H9 (cell line): ENCODE data around the gene CRCP. TPM values are rescaled to one million over a fixed set of nuclear protein-coding genes. Genes with fewer than 3 reads are reported as not detected.

Experiments
- DNase-seq: peaks from one replicate; pipeline ENCODE4 v3.0.0-alpha.2; 2017
- H2AFZ ChIP-seq: one replicate; pipeline ENCODE4 v1.6.1; 2013; ENCODE audit warnings: mild to moderate bottlenecking, low read length, control low read depth, moderate library complexity
- H2AK5ac ChIP-seq: 2 replicates; pipeline ENCODE4 v1.6.1; 2013; ENCODE audit warnings: low read length, control low read depth, mixed read lengths; ENCODE audit not compliant: insufficient read length
- H2BK120ac ChIP-seq: one replicate; pipeline ENCODE4 v1.6.1; 2013; ENCODE audit warnings: low read depth, mild to moderate bottlenecking, low read length, control low read depth, inconsistent platforms; ENCODE audit not compliant: poor library complexity, severe bottlenecking
- H2BK12ac ChIP-seq: 2 replicates; pipeline ENCODE4 v1.6.1; 2013; ENCODE audit warnings: low read length, control low read depth, mixed read lengths, low read depth; ENCODE audit not compliant: insufficient read length
- H2BK15ac ChIP-seq: 2 replicates; pipeline ENCODE4 v1.6.1; 2013; ENCODE audit warnings: low read depth, low read length, control low read depth
- H2BK20ac ChIP-seq: one replicate; pipeline ENCODE4 v1.6.1; 2013; ENCODE audit warnings: low read depth, mild to moderate bottlenecking, low read length, control low read depth, inconsistent platforms; ENCODE audit not compliant: poor library complexity, severe bottlenecking
- H2BK5ac ChIP-seq: 2 replicates; pipeline ENCODE4 v1.6.1; 2013; ENCODE audit warnings: low read length, control low read depth, mixed read lengths; ENCODE audit not compliant: insufficient read length
- H3K14ac ChIP-seq: 2 replicates; pipeline ENCODE4 v1.6.1; 2013; ENCODE audit warnings: low read length, control low read depth; ENCODE audit not compliant: insufficient read depth
- H3K18ac ChIP-seq: 2 replicates; pipeline ENCODE4 v1.6.1; 2013; ENCODE audit warnings: low read depth, mild to moderate bottlenecking, mixed read lengths, low read length, control low read depth; ENCODE audit not compliant: insufficient read length
- H3K23ac ChIP-seq: 2 replicates; pipeline ENCODE4 v1.6.1; 2013; ENCODE audit warnings: low read length, control low read depth, mixed read lengths, low read depth; ENCODE audit not compliant: insufficient read length
- H3K23me2 ChIP-seq: 2 replicates; pipeline ENCODE4 v1.6.1; 2013; ENCODE audit warnings: low read depth, mild to moderate bottlenecking, mixed read lengths, low read length, control low read depth; ENCODE audit not compliant: insufficient read length, poor library complexity, severe bottlenecking
- H3K27ac ChIP-seq: 2 replicates; pipeline ENCODE4 v1.5.1; 2013; ENCODE audit warnings: low read length, control low read depth, mixed read lengths, low read depth; ENCODE audit not compliant: insufficient read length
- H3K27me3 ChIP-seq: 2 replicates; pipeline ENCODE4 v1.6.1; 2013; ENCODE audit warnings: low read length, control low read depth, inconsistent platforms; ENCODE audit not compliant: insufficient read depth
- H3K4ac ChIP-seq: 2 replicates; pipeline ENCODE4 v1.6.1; 2013; ENCODE audit warnings: low read depth, mild to moderate bottlenecking, control low read depth, inconsistent platforms, low read length, moderate library complexity
- H3K4me1 ChIP-seq: 2 replicates; pipeline ENCODE4 v1.6.1; 2013; ENCODE audit warnings: low read length, control low read depth, inconsistent platforms; ENCODE audit not compliant: insufficient read depth
- H3K4me2 ChIP-seq: 2 replicates; pipeline ENCODE4 v1.6.1; 2013; ENCODE audit warnings: low read length, control low read depth, mixed read lengths; ENCODE audit not compliant: insufficient read length, insufficient read depth
- H3K56ac ChIP-seq: 2 replicates; pipeline ENCODE4 v1.6.1; 2013; ENCODE audit warnings: low read depth, mild to moderate bottlenecking, mixed read lengths, low read length, control low read depth; ENCODE audit not compliant: insufficient read length
- H3K79me1 ChIP-seq: 2 replicates; pipeline ENCODE4 v1.6.1; 2013; ENCODE audit warnings: low read depth, mild to moderate bottlenecking, moderate library complexity, low read length, control low read depth, inconsistent platforms; ENCODE audit not compliant: insufficient read depth, poor library complexity, severe bottlenecking
- H3K79me2 ChIP-seq: 2 replicates; pipeline ENCODE4 v1.6.1; 2013; ENCODE audit warnings: low read length, control low read depth, inconsistent platforms; ENCODE audit not compliant: insufficient read depth
- H3K9ac ChIP-seq: 2 replicates; pipeline ENCODE4 v1.6.1; 2013; ENCODE audit warnings: low read length, control low read depth, mixed read lengths; ENCODE audit not compliant: insufficient read length; ENCODE audit errors: extremely low read depth
- H3K9me3 ChIP-seq: one replicate; pipeline ENCODE4 v1.6.1; 2013; ENCODE audit warnings: low read depth, low read length, inconsistent platforms; ENCODE audit not compliant: control insufficient read depth
- H3T11ph ChIP-seq: one replicate; pipeline ENCODE4 v1.6.1; 2013; ENCODE audit warnings: mild to moderate bottlenecking, low read length, control low read depth, inconsistent platforms
- H4K20me1 ChIP-seq: one replicate; pipeline ENCODE4 v1.6.1; 2013; ENCODE audit not compliant: control insufficient read depth, insufficient read length, insufficient read depth
- H4K5ac ChIP-seq: 2 replicates; pipeline ENCODE4 v1.6.1; 2013; ENCODE audit warnings: low read depth, mild to moderate bottlenecking, mixed read lengths, low read length, control low read depth; ENCODE audit not compliant: insufficient read length
- H4K8ac ChIP-seq: replicated peaks from 2 replicates; pipeline ENCODE4 v1.6.1; 2013; ENCODE audit warnings: low read length, control low read depth, mixed read lengths, low read depth; ENCODE audit not compliant: insufficient read length
- H4K91ac ChIP-seq: 2 replicates; pipeline ENCODE4 v1.6.1; 2013; ENCODE audit warnings: low read depth, mild to moderate bottlenecking, moderate library complexity, mixed read lengths, low read length, control low read depth; ENCODE audit not compliant: insufficient read length
- H3K27ac Mint-ChIP-seq, 3 experiments: 2 replicates in 2 of 3; 3 replicates in 1 of 3; pipeline ENCODE4 v1.8.0; 2020 to 2021; ENCODE audit warnings: mixed read lengths in 3 of 3, mild to moderate bottlenecking in 1 of 3, moderate library complexity in 1 of 3
- H3K27me3 Mint-ChIP-seq: 2 replicates; pipeline ENCODE4 v1.8.0; 2021; ENCODE audit warnings: low read depth, mild to moderate bottlenecking, moderate library complexity, mixed read lengths
- H3K36me3 Mint-ChIP-seq, 3 experiments: 2 replicates in 2 of 3; 3 replicates in 1 of 3; pipeline ENCODE4 v1.8.0; 2020 to 2021; ENCODE audit warnings: low read depth in 3 of 3, mixed read lengths in 3 of 3; ENCODE audit not compliant: insufficient read depth in 1 of 3
- H3K4me1 Mint-ChIP-seq, 2 experiments: 2 replicates each; pipeline ENCODE4 v1.8.0; 2020; ENCODE audit warnings: mixed read lengths in 2 of 2
- H3K4me3 Mint-ChIP-seq, 2 experiments: 2 replicates in 1 of 2; 3 replicates in 1 of 2; pipeline ENCODE4 v1.8.0; 2020 to 2021; ENCODE audit warnings: mild to moderate bottlenecking in 2 of 2, mixed read lengths in 2 of 2, moderate library complexity in 1 of 2
- H3K9me3 Mint-ChIP-seq, 2 experiments: 2 replicates in 1 of 2; 3 replicates in 1 of 2; pipeline ENCODE4 v1.8.0; 2020; ENCODE audit warnings: mild to moderate bottlenecking in 2 of 2, mixed read lengths in 2 of 2, moderate library complexity in 1 of 2
- WGBS: extraction: QIAGEN DNeasy Blood & Tissue Kit; methylation state at CpG from one replicate; pipeline ENCODE4 v1.1.7; 2013; ENCODE audit warnings: missing lambda C conversion rate, low lambda C conversion rate, mixed read lengths; ENCODE audit not compliant: insufficient read length; ENCODE audit errors: extremely low coverage; 5-methylcytosine and 5-hydroxymethylcytosine counted together
- total RNA-seq: library from RNA; stranded (reverse); gene quantifications from 2 replicates; pipeline ENCODE4 v1.2.1, GENCODE V29; 2021
- TF ChIP-seq, protein P1 (sequence below): fragments of 200-600 bp; sonication (generic); conservative IDR thresholded peaks from 3 replicates; pipeline ENCODE4 v1.8.0; 2021; ENCODE audit warnings: antibody characterized with exemption, mild to moderate bottlenecking

The CRCP gene
- total RNA-seq, 1 experiment from 2014 or later = 39.0 TPM

DNA sequence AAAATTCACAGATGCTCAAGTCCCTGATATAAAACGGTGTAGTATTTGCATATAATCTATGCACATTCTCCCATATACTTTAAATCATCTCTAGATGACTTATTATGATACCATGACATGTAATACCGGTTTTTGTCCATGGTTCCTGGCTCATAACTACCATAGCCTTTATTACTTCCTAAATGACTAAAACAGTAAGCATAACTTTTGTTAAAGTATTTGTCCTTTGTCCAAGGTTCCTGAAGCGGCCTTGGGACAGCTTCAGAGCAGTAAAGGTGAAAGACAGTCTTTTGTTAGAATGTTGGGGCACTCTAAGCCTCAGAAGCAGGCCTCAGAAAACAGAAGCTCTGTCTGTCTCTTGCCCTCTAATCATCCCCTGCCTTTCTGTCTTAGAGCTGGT lies 4.0 kb downstream of the CRCP start:
- no peak for DNase-seq
- H3K36me3 Mint-ChIP-seq = peaks cover 4 to 9% (median 4%) of the 10 kb centered on the region in 3 experiments; a peak in 5 of 7 replicates
- no peaks in the 10 kb centered on the region; a peak in 1 of 5 replicates for H3K9me3 Mint-ChIP-seq
- Histone ChIP-seq H2BK120ac (no peak overlapping the region), H3K9ac (no peak overlapping the region), H4K20me1 (no peaks in the 10 kb centered on the region), H3K4ac (no peak overlapping the region), H3K27ac (no peak overlapping the region), H3K79me1 (peaks cover 13% of the 10 kb centered on the region), H3K23me2 (no peaks in the 10 kb centered on the region), H2BK15ac (no peak overlapping the region), H4K5ac (no peak overlapping the region), H3K9me3 (no peaks in the 10 kb centered on the region), H4K91ac (no peak overlapping the region), H3K4me1 (no peaks in the 10 kb centered on the region; the same call in 1 of the 2 replicates), H3K18ac (no peak overlapping the region), H4K8ac (no peak overlapping the region), H2BK12ac (no peak overlapping the region), H2BK5ac (no peak overlapping the region), H3K14ac (no peak overlapping the region), H2BK20ac (no peak overlapping the region), H2AK5ac (no peak overlapping the region), H3K79me2 (peaks cover 32% of the 10 kb centered on the region; the same call in 1 of the 2 replicates), H3K27me3 (no peaks in the 10 kb centered on the region), H3K4me2 (no peak overlapping the region), H3K23ac (no peak overlapping the region), H3T11ph (no peak overlapping the region), H3K56ac (no peak overlapping the region), H2AFZ (no peak overlapping the region)
- whole genome bisulfite sequencing = no CpG with 5 or more reads among the region's 3 CpGs
- H3K4me3 Mint-ChIP-seq = no peak overlapping the region
- peaks cover 16 to 20% of the 10 kb centered on the region in 2 experiments for H3K4me1 Mint-ChIP-seq
- no peaks in the 10 kb centered on the region for H3K27me3 Mint-ChIP-seq
- TF ChIP-seq, protein P1, sequence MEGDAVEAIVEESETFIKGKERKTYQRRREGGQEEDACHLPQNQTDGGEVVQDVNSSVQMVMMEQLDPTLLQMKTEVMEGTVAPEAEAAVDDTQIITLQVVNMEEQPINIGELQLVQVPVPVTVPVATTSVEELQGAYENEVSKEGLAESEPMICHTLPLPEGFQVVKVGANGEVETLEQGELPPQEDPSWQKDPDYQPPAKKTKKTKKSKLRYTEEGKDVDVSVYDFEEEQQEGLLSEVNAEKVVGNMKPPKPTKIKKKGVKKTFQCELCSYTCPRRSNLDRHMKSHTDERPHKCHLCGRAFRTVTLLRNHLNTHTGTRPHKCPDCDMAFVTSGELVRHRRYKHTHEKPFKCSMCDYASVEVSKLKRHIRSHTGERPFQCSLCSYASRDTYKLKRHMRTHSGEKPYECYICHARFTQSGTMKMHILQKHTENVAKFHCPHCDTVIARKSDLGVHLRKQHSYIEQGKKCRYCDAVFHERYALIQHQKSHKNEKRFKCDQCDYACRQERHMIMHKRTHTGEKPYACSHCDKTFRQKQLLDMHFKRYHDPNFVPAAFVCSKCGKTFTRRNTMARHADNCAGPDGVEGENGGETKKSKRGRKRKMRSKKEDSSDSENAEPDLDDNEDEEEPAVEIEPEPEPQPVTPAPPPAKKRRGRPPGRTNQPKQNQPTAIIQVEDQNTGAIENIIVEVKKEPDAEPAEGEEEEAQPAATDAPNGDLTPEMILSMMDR = no peak
- peak overlapping the region in 1 of 3 experiments; percentile 21; a peak in 1 of 7 replicates for H3K27ac Mint-ChIP-seq
